ENCODE results near the gene MRPL58. TPM values are rescaled to one million over a fixed set of nuclear protein-coding genes. Genes with fewer than 3 reads are reported as not detected.

The MRPL58 gene
- 3.2 and 3.4 TPM in 2 replicates for total RNA-seq (2013; cell fraction: nucleolus; rRNA removed)
- total RNA-seq (2014; rRNA removed): 64.3 and 65.6 TPM in 2 replicates
- total RNA-seq (2014; rRNA removed; fragmentation: Illumina TruSeq; extraction: Trizol): 39.5 and 46.3 TPM in 2 replicates
- total RNA-seq (2021): 43.0 and 44.0 TPM in 2 replicates
- polyA plus RNA-seq (2011; ENCODE audit: low read depth): 28.1 TPM
- polyA plus RNA-seq (2011; rRNA removed): 53.5 and 60.3 TPM in 2 replicates
- 38.0 and 49.9 TPM in 2 replicates for polyA plus RNA-seq (2011; cell fraction: cytosol; rRNA removed)
- 23.0 and 24.4 TPM in 2 replicates for polyA plus RNA-seq (2011; cell fraction: nucleus; rRNA removed)
- polyA plus RNA-seq (2012): 25.5 and 28.9 TPM in 2 replicates
- 51.1 and 52.2 TPM in 2 replicates for polyA plus RNA-seq (2014; fragmentation: Illumina TruSeq; extraction: Trizol)
- polyA plus RNA-seq (2014; fragmentation: Nextera tagmentation; extraction: Ambion mirVana): 10 to 100 TPM; 23.0 to 43.7 TPM
- 60.0 and 73.2 TPM in 2 replicates for polyA plus RNA-seq (2014; rRNA removed)
- 10 to 100 TPM; 52.7 to 59.2 TPM for polyA plus RNA-seq (2016; fragmentation: Nextera tagmentation; extraction: Ambion mirVana)
- polyA minus RNA-seq (2011; rRNA and poly(A)+ RNA removed): 13.5 and 16.6 TPM in 2 replicates
- 8.0 and 11.3 TPM in 2 replicates for polyA minus RNA-seq (2011; cell fraction: cytosol; rRNA and poly(A)+ RNA removed)
- polyA minus RNA-seq (2011; cell fraction: nucleus; rRNA and poly(A)+ RNA removed): 3.5 and 5.5 TPM in 2 replicates
- Bru-seq, nascent RNA: percentile 70 among the genes with signal in this experiment
- BruChase-seq, experiment 1, labeled RNA remaining after a 6-hour chase: percentile 68 among the genes with signal in this experiment
- percentile 66 among the genes with signal in this experiment for BruChase-seq, experiment 2, labeled RNA remaining after a 2-hour chase
- long read RNA-seq, experiment 1, transcript MRPL58-201 (6 exons, 890 nt): major isoform, 27 of 31 reads
- long read RNA-seq, experiment 1, partial matches to known transcripts: 1 of 31 reads
- long read RNA-seq, experiment 1, other reads (novel, unspliced or antisense): 1 of 31 reads
- long read RNA-seq, experiment 2, transcript MRPL58-201 (6 exons, 890 nt): major isoform, 112 of 125 reads
- long read RNA-seq, experiment 2, transcript MRPL58-204 (6 exons, 593 nt): minor isoform, 9 of 125 reads
- long read RNA-seq, experiment 2, partial matches to known transcripts: 1 of 125 reads
- long read RNA-seq, experiment 2, other reads (novel, unspliced or antisense): 2 of 125 reads

GRCh38 chr17:75012346-75013091 lies at the start of gene MRPL58:
Gene MRPL58, plus strand, starts transcription at chr17:75012670. Its CDS starts 17 bp downstream, at chr17:75012687.
- Histone ChIP-seq H3K9ac (ENCODE audit: control insufficient read depth, insufficient read depth, low read length) (peak within 1 kb of the TSS; percentile 89), H3K36me3 (ENCODE audit: control insufficient read depth in 2 of 2, insufficient read depth in 2 of 2, low read length in 1 of 2) (no peaks in the 10 kb centered on the region), H3K9me3 (replicated peaks; ENCODE audit: control insufficient read depth, insufficient read depth, low read length) (no peaks in the 10 kb centered on the region), H3K27ac (ENCODE audit: control insufficient read depth, insufficient read depth) (peak within 1 kb of the TSS; percentile 67), H3K4me1 (ENCODE audit: control insufficient read depth, insufficient read depth, low read length) (peaks cover 8% of the 10 kb centered on the region), H2AFZ (ENCODE audit: control insufficient read depth, low read depth, low read length) (peak within 1 kb of the TSS; percentile 92), H3K4me3 (peak within 1 kb of the TSS; percentile 94), H4K20me1 (ENCODE audit: control insufficient read depth, insufficient read depth) (no peaks in the 10 kb centered on the region), H3K79me2 (ENCODE audit: control insufficient read depth, insufficient read depth, low read length) (peaks cover 14% of the 10 kb centered on the region), H3K27me3 (replicated peaks in 1 of 2; ENCODE audit: control insufficient read depth in 2 of 2, insufficient read depth in 2 of 2, low read length in 1 of 2) (no peaks in the 10 kb centered on the region; a peak in 1 of 4 replicates), H3K4me2 (ENCODE audit: control insufficient read depth, insufficient read depth) (peak within 1 kb of the TSS; percentile 99)
- DNase-seq (ENCODE audit: low read depth, low spot score) (peak; percentile 60), FAIRE-seq (peak; percentile 82), ATAC-seq (peak; percentile 95)
- ChIA-PET RAD21 (ENCODE audit: unreplicated experiment) (interaction anchor here (0.5 to 5.4 kb wide), 16 partner anchors 20 to 277 kb away, joined by 3 to 35 read pairs (median 4); partner anchors contain the start of genes CDR2L, HID1, MIF4GD and SLC16A5), SMC1A (ENCODE audit: uncharacterized antibody, unreplicated experiment) (interaction anchor here (1.0 to 4.8 kb wide), 15 partner anchors 17 to 192 kb away, joined by 3 to 23 read pairs (median 4); partner anchors contain the start of gene NT5C), CTCF (interaction anchor here (0.5 to 3.9 kb wide), 30 partner anchors 10 to 809 kb away, joined by 3 to 64 read pairs (median 4); partner anchors contain the start of genes ARMC7, ATP5PD, MIF4GD and SLC16A5), POLR2A (interaction anchor here (0.5 to 3.5 kb wide), 17 partner anchors 15 to 1237 kb away, joined by 3 to 11 read pairs (median 3); partner anchors contain the start of genes ARMC7, ATP5PD, CDR2L and FDXR)
- no TSS peak for BruUV-seq (replicated peaks)
- 3% methylated on average over 62 of the region's 63 CpGs for WGBS (ENCODE audit: insufficient coverage, insufficient replicate concordance, low lambda C conversion rate, missing lambda C conversion rate)
- intact Hi-C loops (cut with micrococcal nuclease; ENCODE audit: unreplicated experiment): no loop called here
- in situ Hi-C loops (cut with MboI): no loop called here
- no peak for TF ChIP-seq NFYB (IDR thresholded peaks at IDR 0.05; ENCODE audit: insufficient read depth, low read depth, low read length)
- TF ChIP-seq ZNF384 (IDR thresholded peaks at IDR 0.05; ENCODE audit: borderline replicate concordance, low read depth, low read length): 0 out of 2 replicates have a peak, but pooled peaks have one; percentile 26
- TF ChIP-seq NR2F1 (conservative IDR thresholded peaks at IDR 0.05): 0 out of 2 replicates have a peak, but pooled peaks have one; percentile 32
- 0 out of 2 replicates have a peak, but pooled peaks have one; percentile 27 for TF ChIP-seq BRCA1 (IDR thresholded peaks at IDR 0.05; ENCODE audit: low read depth, low read length)
- no peak for TF ChIP-seq ZZZ3 (IDR thresholded peaks at IDR 0.05; ENCODE audit: control insufficient read depth, insufficient read length, low read depth)
- TF ChIP-seq ATF2 (IDR thresholded peaks at IDR 0.05; ENCODE audit: low read length): no peak
- 0 out of 2 replicates have a peak, but pooled peaks have one; percentile 12 for TF ChIP-seq NRF1 (conservative IDR thresholded peaks at IDR 0.05; ENCODE audit: low read depth, low read length)
- no peak for TF ChIP-seq CEBPB (IDR thresholded peaks at IDR 0.05; ENCODE audit: borderline replicate concordance in 1 of 2, low read depth in 2 of 2, low read length in 2 of 2)
- TF ChIP-seq PKNOX1 (IDR thresholded peaks at IDR 0.05): 0 out of 2 replicates have a peak, but pooled peaks have one; percentile 6
- no peak for TF ChIP-seq ASH2L (IDR thresholded peaks at IDR 0.05; ENCODE audit: borderline replicate concordance, low read depth)
- no peak for TF ChIP-seq RFX5 (IDR thresholded peaks at IDR 0.05; ENCODE audit: low read depth, low read length)
- TF ChIP-seq ZNF274 (IDR thresholded peaks at IDR 0.05; ENCODE audit: insufficient read depth, insufficient read length): no peak
- TF ChIP-seq NBN (IDR thresholded peaks at IDR 0.05): peak; percentile 66
- 0 out of 2 replicates have a peak, but pooled peaks have one; percentile 74 for TF ChIP-seq RCOR1 (conservative IDR thresholded peaks at IDR 0.05; ENCODE audit: low read depth, low read length)
- TF ChIP-seq TARDBP (IDR thresholded peaks at IDR 0.05; ENCODE audit: borderline replicate concordance): no peak; the same call in 1 of the 2 replicates
- TF ChIP-seq GABPA (IDR thresholded peaks at IDR 0.05; ENCODE audit: low read depth): peak; percentile 96

Measured in GM12878 (cell line).